ENCODE data around the gene LITAFD.
"Not testable (repeated sequence)": the region's sequence is repeated elsewhere in the genome, so short reads cannot be mapped to it uniquely, and the experiment has no call there.

Gene LITAFD

DNA sequence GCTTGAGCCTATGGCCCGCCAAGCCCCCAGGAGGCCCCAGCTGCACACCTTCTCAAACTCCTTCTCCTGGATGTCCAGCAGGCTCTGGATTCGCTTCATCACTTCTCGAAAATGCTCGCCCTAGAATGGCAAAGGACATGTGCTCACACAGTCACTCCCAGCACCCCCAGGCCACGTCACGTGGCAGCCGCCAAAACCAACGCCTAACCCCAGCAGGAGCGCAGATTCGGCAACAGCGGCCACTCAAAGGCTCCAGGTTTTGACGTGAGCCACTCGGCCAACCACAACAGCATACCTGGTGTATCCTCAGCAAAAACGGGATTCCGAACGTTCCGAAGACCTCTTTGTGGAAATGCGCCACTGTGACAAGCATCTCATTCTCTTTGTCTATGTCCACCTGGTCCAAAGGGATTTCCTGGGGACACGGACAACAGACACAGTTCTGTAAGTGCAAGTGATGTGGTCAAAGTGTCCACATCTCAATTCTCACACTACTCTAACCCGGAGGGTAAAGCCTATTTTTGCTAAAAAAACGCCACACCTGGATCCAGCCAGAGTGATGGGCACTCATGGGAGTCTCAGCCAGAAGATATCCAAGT lies 12.7 kb downstream of the LITAFD start:
- no peak for DNase-seq

DNA sequence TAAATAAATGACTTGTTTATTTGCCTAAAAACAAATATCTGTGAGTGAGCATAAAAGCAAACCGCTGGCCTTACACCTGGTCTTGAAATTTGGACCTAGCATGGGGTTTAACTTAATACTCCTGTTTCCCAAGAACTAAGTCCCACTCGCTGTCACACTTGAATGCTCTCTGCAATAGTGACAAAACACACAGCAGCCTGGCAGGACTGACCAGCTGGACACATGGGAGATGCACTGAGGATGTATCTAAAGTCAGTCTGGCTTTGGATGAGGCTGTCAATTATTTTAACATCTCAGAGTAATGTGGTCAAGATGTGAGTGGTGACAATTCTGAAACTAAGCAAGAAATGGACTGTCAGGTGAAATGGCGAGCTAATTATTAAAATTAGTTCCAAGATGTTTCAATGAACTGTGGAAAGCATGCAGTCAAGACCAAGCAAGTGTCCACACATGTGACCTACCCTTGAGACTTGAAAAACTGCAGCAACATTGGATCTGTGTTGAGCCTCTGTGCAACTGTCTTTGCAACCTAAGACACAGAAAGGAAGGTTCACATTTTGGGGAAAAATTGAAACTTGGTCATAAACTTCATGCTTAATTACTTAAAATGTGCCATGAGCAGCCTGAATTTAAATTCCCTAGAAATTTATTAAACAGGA lies 16.6 kb downstream of the LITAFD start:
- no peak for DNase-seq

DNA sequence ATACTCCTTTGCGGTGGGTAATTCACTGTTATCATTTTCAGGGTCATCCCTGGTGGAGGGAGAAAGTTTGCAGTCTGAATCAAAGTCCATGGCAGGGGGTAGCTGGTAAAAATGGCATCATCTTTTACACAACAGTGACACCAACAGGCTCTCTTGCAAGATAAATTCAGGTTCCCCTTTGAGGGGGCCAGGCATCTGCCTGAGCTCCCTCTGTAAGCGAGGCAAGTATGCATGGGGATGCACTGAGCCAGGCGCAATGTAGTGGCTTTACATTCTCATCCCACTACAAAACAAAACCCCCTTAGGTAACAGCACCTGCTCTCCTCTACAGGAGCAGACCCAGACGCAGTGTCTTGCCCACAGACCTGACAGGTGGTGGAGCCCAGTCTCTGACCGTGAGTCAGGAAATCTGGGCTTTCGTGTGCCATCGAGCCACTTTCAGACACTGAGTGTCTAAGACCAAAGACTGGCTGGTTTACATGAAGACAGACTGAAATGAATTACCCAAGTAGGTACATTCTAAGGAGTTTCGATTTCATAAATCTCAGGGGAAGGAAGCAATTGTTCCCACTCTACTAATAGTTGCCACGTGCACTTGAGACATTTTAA lies 17.7 kb downstream of the LITAFD start:
- DNase-seq, result no peak

DNA sequence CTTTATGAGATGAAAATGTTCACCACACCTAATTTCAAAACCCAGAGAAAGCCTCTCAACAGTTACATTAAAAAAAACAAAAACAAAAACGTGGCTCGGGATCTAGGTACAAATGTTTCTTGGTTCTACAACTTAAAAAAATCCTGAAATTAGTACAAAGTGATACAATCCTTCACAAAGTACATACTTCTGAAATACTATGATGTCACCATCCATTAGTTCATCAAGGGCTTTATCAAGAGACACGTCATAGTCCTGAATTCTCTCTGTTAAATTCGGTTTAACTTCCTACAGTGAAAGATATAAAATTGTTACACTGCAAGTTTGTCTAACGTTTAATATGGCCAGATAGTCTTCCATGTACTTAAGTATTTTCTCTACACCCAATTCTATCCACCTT lies 18.2 kb downstream of the LITAFD start:
- DNase-seq, result no peak

DNA sequence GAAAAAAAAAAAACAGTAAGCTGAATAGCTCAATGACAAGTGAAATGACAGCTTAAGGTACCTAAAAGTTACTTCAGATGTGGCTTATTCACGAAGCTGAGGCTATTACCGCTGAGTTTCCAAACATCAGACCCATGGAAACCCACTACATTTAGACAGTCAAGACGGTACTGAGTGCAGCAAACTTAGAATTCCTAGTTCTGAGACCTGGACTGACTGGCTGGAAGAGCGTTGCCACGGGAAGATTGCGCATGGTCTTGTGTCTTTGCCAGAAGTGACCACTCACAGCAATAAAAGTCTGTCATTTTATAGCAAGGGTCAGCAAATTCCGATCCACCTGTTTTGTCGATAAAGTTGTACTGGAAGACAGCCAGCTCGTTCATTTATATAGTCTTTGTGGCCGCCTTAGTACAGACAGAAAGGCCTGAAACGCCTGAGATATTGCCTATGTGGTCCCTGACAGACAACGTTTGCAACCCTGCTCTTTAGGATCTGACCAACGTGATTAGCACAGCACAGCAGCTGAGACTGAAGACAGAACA lies 19.2 kb downstream of the LITAFD start:
- DNase-seq, result no peak

DNA sequence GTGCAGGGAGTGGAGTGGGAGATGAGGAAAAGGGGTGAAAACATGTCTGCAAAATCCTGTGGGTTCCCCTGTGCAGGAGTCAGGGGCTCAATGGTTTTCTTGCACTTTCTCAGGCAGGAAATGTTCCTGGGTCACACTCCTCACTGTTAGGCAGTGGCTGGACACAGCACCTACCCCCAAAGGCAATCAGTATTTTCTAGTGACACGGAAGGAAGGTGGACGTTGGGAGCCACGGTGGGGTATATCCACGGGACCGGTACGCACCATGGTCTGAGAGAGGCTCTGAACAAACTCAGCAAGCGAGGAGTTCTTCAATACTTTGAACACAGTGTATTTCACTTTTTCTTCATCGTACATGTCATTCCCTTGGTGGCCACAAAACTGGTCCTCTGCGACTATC lies 20.9 kb downstream of the LITAFD start:
- DNase-seq, result no peak

DNA sequence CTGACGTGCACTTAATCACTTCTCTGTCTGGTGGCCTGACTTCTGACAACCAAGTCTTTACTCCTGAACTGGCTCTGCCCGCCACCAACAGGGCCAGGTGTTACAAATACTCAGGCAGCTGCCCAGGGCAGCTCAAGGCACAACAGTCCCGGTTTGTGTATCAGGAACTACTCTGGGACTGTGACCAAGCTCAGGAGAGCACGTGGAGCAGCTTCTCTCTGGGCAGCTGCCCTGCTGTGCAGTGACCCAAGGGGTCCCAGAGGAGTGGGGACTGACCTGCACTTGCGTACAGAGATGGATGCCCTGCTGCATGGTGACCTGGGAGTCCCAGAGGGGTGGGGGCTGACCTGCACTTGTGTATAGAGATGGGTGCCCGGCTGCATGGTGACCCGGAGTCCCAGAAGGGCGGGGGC lies 21.9 kb downstream of the LITAFD start:
- DNase-seq, result no peak

DNA sequence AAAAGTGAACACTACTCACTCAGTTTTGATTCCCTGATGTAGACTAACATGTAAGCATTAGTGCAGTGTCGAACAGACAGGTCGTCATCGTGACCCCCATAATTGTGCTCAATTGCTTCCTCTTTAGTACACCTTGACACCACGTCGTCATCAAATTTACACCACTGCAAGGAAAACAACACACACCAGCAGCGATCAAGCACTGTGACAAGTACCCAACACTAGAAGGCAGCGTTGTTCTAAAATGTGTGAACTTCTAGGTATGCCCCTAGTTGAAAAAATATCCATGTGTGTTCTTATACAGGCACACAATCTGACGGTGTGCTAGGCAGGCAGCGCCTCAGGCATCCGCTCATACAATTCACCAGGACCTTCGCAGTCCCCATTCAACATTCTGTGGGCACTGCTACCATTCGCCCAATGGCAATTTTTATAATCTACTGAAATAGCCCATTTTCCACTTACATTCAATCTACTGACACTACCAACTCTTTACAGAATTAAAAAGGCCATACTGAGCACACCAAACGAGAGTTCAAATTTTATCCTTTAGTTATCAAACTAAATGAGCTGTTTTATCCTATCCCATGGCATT lies 23.1 kb downstream of the LITAFD start:
- DNase-seq, result no peak

DNA sequence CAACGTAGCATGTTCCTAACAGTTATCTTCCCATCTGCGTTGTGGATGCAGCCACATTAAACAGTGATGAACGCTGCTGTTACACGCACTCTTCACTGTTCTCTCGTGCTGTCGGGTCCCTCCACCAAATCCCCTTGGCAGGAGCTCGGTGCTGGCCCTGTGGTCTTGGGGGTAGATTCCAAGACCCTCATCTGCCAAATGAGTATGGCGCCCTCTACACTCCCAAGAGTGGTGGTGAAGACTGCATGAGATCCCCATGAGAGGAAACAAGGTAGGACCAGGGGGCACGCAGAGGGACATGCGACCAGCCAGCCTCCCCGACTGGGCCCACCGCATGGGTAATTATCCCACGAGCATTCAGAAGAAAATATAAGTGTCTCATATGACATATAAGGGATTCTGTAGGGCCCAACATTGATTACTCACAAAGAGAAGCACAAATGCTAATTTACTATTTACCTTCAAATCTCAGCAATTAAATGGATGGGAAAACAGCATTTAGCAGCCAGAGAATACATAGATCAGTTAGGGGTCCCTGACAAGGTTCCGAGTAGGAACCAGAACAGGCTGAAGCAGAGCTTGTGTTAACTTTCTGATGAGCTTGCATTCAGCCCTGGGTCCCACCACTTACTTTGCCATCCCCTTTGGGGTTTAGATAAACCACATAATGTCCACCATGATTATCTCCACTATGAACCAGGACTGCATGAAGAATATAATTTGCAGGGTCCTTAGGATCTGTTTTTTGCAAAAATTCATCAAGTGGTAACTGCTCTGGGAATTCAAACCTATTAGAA lies 23.8 kb downstream of the LITAFD start:
- no peak for DNase-seq

DNA sequence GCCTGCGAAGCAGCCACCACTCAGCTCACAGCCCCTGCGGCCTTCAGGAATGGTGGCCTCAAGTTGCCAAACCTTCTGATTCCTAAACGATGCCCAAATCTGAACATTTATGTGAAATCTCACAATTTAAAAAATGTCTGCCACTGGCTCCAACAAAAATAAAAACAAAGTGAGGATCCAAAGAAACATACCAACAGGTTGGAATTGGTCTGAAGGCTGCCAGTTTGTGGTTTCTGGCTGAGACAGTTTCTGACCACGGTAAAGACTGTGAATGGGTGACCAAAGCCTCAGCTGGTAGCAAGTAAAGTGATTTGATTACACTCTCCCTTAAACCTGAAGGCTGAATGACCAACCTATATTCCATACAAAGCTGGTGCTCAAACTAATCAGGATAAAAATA lies 24.9 kb downstream of the LITAFD start:
- DNase-seq, result no peak

DNA sequence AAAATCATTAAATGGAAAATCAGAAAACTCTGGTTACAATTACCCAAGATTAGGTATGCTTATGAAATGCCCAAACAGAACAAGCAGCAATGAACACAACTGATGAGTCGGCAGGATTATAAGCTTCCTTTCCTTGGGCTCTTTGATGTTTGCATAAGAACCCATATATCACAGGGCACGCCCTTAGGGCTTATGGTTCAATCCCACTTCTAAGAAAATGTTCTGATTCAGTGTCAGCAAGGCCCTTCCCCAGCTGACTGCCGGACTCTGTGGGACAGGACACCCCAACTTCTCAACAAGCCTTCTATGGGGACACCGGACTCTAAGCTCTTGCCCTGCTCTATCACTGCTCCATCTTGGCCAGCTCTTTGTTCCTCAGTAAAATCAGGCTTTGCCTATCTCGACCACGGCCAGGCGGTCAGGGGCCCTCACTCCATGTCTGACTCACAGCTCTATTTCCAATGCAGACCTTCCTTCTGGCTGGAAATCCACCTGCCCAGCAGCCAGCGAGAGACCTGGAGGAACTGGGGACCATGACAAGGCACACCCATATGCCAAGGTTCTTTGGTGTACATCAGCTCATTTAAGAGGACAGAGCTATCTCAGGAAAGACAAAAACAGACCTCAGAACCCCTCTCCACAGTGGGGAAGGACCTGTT lies 26.8 kb downstream of the LITAFD start:
- no peak for DNase-seq

DNA sequence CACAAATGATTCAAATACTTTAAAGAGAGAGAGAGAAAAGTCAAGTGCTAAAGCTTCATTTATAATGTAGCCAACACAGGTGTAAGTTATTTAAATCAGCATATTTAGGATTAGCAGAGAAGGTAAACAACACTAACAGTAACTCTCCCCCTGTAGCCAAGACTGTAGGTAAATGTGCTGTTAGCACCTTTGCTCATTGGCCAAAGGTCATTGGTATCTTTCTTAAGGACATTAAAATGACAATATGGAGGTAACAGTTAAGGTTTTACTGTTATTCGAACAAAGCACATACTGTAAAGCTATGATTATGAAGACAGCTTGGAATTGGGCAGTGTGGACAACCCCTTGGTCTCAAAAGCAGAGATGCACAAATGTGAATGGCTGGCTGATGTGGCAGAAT lies 28.7 kb downstream of the LITAFD start:
- DNase-seq, result no peak

DNA sequence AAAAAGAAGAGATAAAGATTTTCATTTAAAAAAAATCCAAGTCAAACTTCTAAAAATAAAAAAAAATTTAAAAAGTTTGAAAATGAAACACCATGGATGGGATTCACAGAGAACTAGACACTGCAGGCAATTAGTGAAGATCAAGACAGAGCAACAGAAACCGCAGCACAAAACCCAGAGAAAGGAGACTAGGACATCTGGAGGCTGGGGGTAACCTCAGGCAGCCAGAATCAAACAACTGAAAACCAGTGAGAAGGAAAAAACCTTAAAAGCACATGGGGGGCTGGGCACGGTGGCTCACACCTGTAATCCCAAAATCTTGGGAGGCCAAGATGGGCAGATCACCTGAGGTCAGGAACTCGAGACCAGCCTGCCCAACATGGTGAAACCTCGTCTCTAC lies 30.6 kb downstream of the LITAFD start:
- no peak for DNase-seq

DNA sequence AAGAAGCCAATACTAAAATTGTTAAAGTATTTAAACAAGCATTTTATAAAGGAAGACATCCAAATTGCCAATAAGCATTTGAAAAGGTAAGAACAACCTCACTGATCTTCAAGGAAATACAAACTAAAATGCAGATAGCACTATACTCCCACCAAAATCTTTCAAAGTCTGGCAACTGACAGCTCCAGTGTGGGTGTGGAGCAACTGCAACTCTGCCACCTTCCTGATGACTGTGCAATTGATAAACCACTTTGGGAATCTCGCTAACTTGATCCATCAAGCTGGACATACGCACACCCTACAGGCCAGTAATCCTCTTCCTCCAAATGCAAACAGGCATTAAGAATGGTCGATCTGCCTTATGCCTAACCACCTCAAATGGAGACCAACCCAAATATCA lies 31.9 kb downstream of the LITAFD start:
- DNase-seq, result no peak

DNA sequence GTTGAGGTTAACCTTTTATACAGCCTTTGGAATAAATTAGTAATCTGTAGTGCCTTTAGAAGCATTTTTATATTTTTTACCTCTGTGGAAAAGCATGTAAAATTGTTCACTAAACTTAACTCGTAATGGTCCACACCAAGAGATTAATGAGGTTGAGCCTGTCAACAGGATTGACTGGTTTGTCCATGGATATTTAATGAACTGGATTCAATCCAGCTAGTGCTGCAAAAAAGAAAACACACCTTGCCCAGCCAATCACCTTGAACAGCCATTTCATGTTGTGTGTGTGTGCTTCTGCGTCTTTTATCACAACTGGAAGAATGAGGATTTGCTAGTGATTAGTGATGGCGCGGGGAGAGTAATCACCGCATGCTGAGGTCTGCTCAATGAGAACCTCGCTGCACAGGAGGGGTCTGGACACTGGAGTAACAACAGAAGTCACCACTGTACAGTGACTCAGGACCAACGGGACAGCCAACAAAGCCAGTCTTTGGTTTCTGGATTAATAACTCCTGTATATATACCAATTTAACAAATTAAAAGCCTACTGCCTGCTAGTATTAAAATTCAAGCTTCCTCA lies 33.7 kb downstream of the LITAFD start:
- DNase-seq, result no peak

DNA sequence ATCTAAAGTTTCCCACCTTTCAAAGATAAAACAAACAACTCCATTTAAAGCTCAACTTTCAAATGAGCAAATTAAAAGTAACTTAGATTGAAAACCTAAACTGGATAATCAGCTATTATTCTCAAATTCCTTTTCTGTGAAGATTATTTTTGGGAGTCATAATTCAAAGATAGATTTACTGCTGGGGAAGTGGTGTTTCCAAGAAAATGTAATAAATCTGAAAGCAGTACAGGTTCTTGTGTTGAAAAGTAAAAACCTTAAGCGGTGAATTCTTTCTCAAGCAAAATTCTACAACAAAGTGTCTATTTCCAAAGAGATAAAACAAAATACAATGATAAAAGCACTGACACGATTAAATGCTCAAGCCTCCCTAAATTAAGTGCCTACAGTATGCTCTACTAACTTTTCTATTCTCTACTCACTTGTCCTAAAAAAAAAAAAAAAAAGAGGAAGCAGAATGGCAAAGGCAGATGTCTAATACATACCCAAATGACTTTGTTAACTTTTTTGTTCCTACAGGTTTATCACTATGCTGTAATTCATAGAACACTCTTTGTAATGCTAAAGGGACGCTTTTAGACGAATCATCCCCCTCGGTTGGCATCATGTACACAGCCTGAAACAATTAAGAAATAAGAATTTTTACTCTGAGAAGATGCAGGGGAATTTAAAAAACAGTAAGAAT lies 34.5 kb downstream of the LITAFD start:
- DNase-seq, result no peak

DNA sequence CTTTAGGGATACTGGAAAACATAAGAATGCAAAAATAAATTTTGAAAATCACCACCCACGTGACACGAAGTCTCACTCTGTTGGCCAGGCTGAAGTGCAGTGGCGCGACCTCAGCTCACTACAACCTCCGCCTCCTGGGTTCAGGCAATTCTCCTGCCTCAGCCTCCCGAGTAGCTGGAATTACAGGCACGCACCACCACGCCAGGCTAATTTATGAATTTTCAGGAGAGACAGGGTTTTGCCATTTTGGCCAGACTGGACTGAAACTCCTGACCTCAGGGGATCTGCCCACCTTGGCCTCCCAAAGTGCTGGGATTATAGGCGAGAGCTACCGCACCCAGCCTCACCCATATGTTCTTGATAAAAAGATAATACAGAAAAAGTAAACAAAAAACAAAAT lies 35.2 kb downstream of the LITAFD start:
- DNase-seq, result not testable (repeated sequence)

DNA sequence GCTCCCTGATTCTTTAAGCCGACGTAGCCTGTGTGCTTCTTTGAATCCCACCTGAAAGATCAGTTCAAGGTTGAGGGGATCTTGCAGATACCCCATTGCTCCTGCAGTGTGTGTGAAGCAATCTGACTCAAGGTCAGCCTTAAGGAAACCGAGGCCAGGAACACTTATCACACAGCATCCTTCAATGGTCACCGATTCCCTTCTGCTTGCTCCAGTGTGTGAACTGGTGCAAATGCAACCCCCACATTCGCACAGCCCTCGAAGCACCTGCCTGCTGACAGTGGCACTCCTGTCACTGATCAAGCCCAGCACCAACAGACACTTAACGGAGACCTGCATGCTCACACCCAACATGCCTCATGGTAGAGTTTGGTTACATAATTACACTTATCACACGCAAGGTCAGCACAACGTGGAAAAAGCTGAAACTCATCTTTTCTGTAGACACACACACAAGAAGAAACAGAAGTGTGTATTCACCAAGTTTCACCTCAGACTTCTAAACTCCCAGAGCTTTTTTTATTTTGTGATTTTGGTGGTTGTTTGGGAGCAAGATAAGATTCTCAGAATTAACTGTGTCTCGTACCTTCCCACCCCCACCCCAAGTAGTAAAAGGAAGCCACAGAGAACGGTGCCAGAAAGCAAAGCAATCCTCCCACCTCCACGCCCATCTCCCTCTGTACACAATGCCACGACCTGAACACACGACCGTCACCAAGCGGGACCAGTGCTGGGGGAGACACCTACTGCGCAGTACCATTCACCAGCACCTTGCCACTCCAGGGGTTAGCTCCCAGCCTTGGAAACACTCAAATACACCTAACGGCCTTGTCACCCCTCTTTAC lies 37.2 kb downstream of the LITAFD start:
- no peak for DNase-seq

DNA sequence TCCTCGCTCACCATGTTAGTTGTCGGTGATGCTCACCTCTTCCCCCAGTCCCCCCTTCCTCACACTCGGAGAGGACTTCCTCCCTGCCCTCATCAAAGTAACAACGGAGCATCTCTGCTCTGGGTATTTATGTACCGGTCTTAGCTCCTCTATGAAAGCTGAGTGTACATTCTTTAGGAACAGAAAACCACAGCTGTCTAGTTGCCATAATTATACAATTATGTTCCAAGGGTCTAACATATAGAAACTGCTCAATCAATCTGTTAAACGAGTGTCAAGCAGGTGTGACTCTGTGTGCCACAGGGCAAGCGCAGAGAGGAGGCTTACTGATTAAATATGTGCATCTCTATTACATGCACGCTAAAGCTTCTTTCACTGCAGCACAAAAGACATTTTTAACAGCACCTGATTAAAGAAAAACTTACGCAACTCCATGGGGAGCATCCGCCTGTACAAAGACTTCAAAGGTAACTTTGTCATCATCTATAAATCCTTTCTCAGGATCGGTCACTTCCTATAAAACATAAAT lies 37.8 kb downstream of the LITAFD start:
- no peak for DNase-seq

DNA sequence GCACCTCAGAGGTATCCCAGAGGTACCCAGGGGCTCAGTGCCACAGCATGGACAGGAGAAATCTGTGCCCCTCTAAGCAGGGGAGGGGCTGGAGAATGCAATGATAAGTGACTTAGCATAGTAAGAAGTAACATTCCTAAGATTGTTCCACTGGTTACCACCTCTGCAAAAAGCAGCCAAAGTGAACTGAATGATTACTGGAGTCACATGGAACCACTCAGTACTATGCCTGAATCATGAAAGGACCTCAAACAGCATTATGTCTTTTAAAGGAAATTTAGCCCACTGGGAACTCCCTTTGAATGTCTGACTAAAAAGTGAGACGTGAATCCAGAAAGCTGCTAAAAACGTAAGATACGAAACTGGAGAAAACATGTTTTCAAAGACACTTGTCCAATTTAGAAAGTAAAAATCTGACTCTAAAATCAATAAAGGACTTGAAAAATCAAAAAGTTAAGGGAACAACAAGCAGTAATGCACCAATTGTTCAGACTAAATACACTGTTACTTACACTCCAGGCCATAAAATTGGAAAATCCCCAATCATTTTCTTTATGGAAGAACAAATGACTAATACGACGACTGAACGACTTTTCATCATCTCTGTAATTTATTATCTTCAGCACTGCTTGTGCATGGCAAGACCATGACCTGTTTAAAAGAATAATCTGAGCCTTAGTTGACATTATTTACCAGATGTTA lies 38.6 kb downstream of the LITAFD start:
- no peak for DNase-seq
